GM23338 (cell line): ENCODE data around the gene ARHGEF11. TPM values are rescaled to one million over a fixed set of nuclear protein-coding genes. Genes with fewer than 3 reads are reported as not detected.

Source experiments
- ATAC-seq: fragments of 200-7000 bp; cut with Tn5 transposase; 3 replicates; pipeline ENCODE4 v1.9.1; 2020
- DNase-seq: peaks from one replicate; pipeline ENCODE4 v3.0.0-alpha.2; 2015; ENCODE audit warnings: low spot score
- H2AFZ ChIP-seq: fragments of 200-600 bp; sonication (generic); 2 replicates; pipeline ENCODE4 v1.8.0; 2016; ENCODE audit warnings: antibody characterized with exemption, mild to moderate bottlenecking, moderate library complexity
- H3F3A ChIP-seq: fragments of 200-600 bp; sonication (generic); replicated peaks from 2 replicates; pipeline ENCODE4 v1.8.0; 2017; ENCODE audit warnings: antibody characterized with exemption, mixed run types, low read depth
- H3K27ac ChIP-seq: fragments of 200-600 bp; sonication (generic); 2 replicates; pipeline ENCODE4 v1.6.1; 2016; ENCODE audit warnings: low read depth
- H3K27me3 ChIP-seq: fragments of 200-600 bp; sonication (generic); 2 replicates; pipeline ENCODE4 v1.8.0; 2016; ENCODE audit warnings: mild to moderate bottlenecking, mixed run types, moderate library complexity; ENCODE audit not compliant: insufficient read depth
- H3K36me3 ChIP-seq: fragments of 200-600 bp; sonication (generic); 2 replicates; pipeline ENCODE4 v1.8.0; 2016; ENCODE audit warnings: mild to moderate bottlenecking; ENCODE audit not compliant: insufficient read depth
- H3K4me1 ChIP-seq: fragments of 200-600 bp; sonication (generic); 2 replicates; pipeline ENCODE4 v1.8.0; 2016; ENCODE audit warnings: mild to moderate bottlenecking, moderate library complexity; ENCODE audit not compliant: insufficient read depth
- H3K4me2 ChIP-seq: fragments of 200-600 bp; sonication (generic); 2 replicates; pipeline ENCODE4 v1.7.1; 2017; ENCODE audit warnings: mixed run types
- H3K4me3 ChIP-seq: fragments of 200-600 bp; sonication (generic); 2 replicates; pipeline ENCODE4 v1.6.1; 2016; ENCODE audit warnings: mixed run types
- H3K79me2 ChIP-seq: fragments of 200-600 bp; sonication (generic); replicated peaks from 2 replicates; pipeline ENCODE4 v1.8.0; 2017; ENCODE audit warnings: mild to moderate bottlenecking; ENCODE audit not compliant: insufficient read depth
- H3K9me2 ChIP-seq: fragments of 200-600 bp; sonication (generic); 2 replicates; pipeline ENCODE4 v1.8.0; 2017; ENCODE audit not compliant: insufficient read depth
- H4K20me1 ChIP-seq: fragments of 200-600 bp; sonication (generic); replicated peaks from 2 replicates; pipeline ENCODE4 v1.8.0; 2017; ENCODE audit warnings: mild to moderate bottlenecking; ENCODE audit not compliant: insufficient read depth
- H3K27ac Mint-ChIP-seq: 2 replicates; pipeline ENCODE4 v1.8.0; 2020; ENCODE audit warnings: inconsistent platforms, mild to moderate bottlenecking, moderate library complexity, mixed read lengths
- H3K27me3 Mint-ChIP-seq: 3 replicates; pipeline ENCODE4 v1.8.0; 2022; ENCODE audit warnings: low read depth, mild to moderate bottlenecking, moderate library complexity, mixed read lengths, inconsistent platforms; ENCODE audit not compliant: insufficient read depth, poor library complexity
- H3K36me3 Mint-ChIP-seq: 3 replicates; pipeline ENCODE4 v1.8.0; 2021; ENCODE audit warnings: low read depth, mild to moderate bottlenecking, inconsistent platforms, moderate library complexity, mixed read lengths
- H3K4me1 Mint-ChIP-seq: 3 replicates; pipeline ENCODE4 v1.8.0; 2020; ENCODE audit warnings: mild to moderate bottlenecking, inconsistent platforms, mixed read lengths
- H3K4me3 Mint-ChIP-seq: 3 replicates; pipeline ENCODE4 v1.8.0; 2021; ENCODE audit warnings: moderate library complexity, mild to moderate bottlenecking, inconsistent platforms, mixed read lengths
- H3K9me3 Mint-ChIP-seq: 3 replicates; pipeline ENCODE4 v1.8.0; 2020; ENCODE audit warnings: moderate library complexity, mild to moderate bottlenecking, inconsistent platforms, mixed read lengths
- CREB1 ChIP-seq: fragments of 250-450 bp; sonication (Bioruptor Pico); IDR thresholded peaks from 2 replicates; pipeline ENCODE4 v1.5.0; 2020; ENCODE audit warnings: low read depth, mild to moderate bottlenecking, moderate library complexity
- CTCF ChIP-seq, 2 experiments: fragments of 200-600 bp in 1 of 2; sonication (generic) in 1 of 2; conservative IDR thresholded peaks; 2 replicates each; pipeline versions ENCODE4 v1.5.1 to v1.6.1; 2016 to 2017; ENCODE audit warnings: antibody characterized with exemption in 2 of 2, low read depth in 2 of 2, mild to moderate bottlenecking in 2 of 2, moderate library complexity in 1 of 2
- ETS1 ChIP-seq: IDR thresholded peaks from 2 replicates; pipeline ENCODE4 v1.6.1; 2016; ENCODE audit warnings: antibody characterized with exemption
- POLR2AphosphoS5 ChIP-seq: IDR thresholded peaks from 2 replicates; pipeline ENCODE4 v1.6.1; 2016; ENCODE audit warnings: antibody characterized with exemption, low read depth
- ZNF114 ChIP-seq: fragments of 250-450 bp; sonication (Bioruptor Pico); IDR thresholded peaks from 2 replicates; pipeline ENCODE4 v1.5.0; 2020; ENCODE audit warnings: mild to moderate bottlenecking, moderate library complexity
- polyA plus RNA-seq: library from polyadenylated mRNA; unstranded; fragments of >200 nt; fragmentation: Nextera tagmentation; extraction: Ambion mirVana; gene quantifications from 2 replicates; pipeline ENCODE4 v1.2.1, GENCODE V29; 2016
- total RNA-seq: library from RNA; depleted of rRNA; stranded (reverse); fragments of >200 nt; shearing (Covaris generic); gene quantifications from 2 replicates; pipeline ENCODE4 v1.2.3, GENCODE V29; 2014
- TF ChIP-seq, protein P1 (sequence below): IDR thresholded peaks from one replicate; pipeline ENCODE4 v1.6.1; 2018; ENCODE audit warnings: antibody characterized with exemption; ENCODE audit not compliant: unreplicated experiment
- TF ChIP-seq, protein P2 (sequence below): fragments of 250-450 bp; sonication (Bioruptor Pico); IDR thresholded peaks from 2 replicates; pipeline ENCODE4 v1.5.0; 2020; ENCODE audit warnings: mild to moderate bottlenecking, moderate library complexity

Gene ARHGEF11
- total and polyA plus RNA-seq, 2 experiments from 2014 or later: 12.3 to 33.7 TPM

DNA sequence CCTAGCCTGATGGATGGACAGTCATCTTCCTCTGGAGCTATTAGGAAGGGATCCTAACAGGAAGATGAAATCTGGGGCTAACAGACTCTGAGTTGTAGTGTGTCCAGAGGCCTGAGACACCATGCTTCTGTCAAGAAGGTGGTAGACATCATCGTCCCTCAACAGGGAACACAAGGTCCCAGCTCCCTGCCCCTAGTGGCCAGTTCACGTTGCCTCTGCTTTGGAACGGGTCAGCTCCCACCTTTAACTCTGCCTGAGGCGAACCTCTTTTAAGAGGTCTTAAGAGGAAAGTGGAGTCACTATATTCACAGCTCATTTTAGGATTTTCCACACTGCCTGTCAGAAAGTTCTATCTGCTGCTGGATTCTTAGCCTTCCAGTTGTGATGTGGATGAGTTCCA lies 96.8 kb downstream of the ARHGEF11 start:
- H3K27me3 ChIP-seq: no peaks in the 10 kb centered on the region
- no peaks in the 10 kb centered on the region for H3K9me2 ChIP-seq
- TF ChIP-seq CREB1 (no peak), ETS1 (no peak), ZNF114 (no peak), CTCF (conservative IDR thresholded peaks at IDR 0.05; ENCODE audit: low read depth in 2 of 2) (peak; percentile 57 to 65)
- ATAC-seq: peak; percentile 94
- peaks cover 19% of the 10 kb centered on the region for H3K36me3 ChIP-seq
- H3K4me3 ChIP-seq: no peak overlapping the region
- Mint-ChIP-seq H3K27ac (no peak overlapping the region), H3K4me1 (peaks cover 8% of the 10 kb centered on the region), H3K9me3 (no peaks in the 10 kb centered on the region), H3K36me3 (peaks cover 71% of the 10 kb centered on the region), H3K4me3 (no peak overlapping the region), H3K27me3 (peaks cover 3% of the 10 kb centered on the region)
- no peak overlapping the region for H3K4me2 ChIP-seq
- no peaks in the 10 kb centered on the region for H3F3A ChIP-seq
- H3K27ac ChIP-seq: no peak overlapping the region
- no peaks in the 10 kb centered on the region for H4K20me1 ChIP-seq
- H3K4me1 ChIP-seq: no peaks in the 10 kb centered on the region
- no peaks in the 10 kb centered on the region for H3K79me2 ChIP-seq
- H2AFZ ChIP-seq: no peak overlapping the region
- peak; percentile 69 for DNase-seq

- no peak for ATAC-seq
- Histone ChIP-seq H4K20me1 (no peaks in the 10 kb centered on the region), H3K4me2 (no peak overlapping the region), H3K4me3 (no peak overlapping the region), H3F3A (no peaks in the 10 kb centered on the region), H3K9me2 (no peaks in the 10 kb centered on the region), H2AFZ (no peak overlapping the region), H3K27me3 (no peaks in the 10 kb centered on the region), H3K27ac (no peak overlapping the region), H3K36me3 (peaks cover 19% of the 10 kb centered on the region), H3K79me2 (no peaks in the 10 kb centered on the region), H3K4me1 (no peaks in the 10 kb centered on the region)
- H3K9me3 Mint-ChIP-seq: no peaks in the 10 kb centered on the region
- peaks cover 75% of the 10 kb centered on the region for H3K36me3 Mint-ChIP-seq
- H3K27ac Mint-ChIP-seq: no peak overlapping the region
- H3K4me3 Mint-ChIP-seq: no peak overlapping the region
- H3K4me1 Mint-ChIP-seq: peaks cover 8% of the 10 kb centered on the region
- DNase-seq: no peak
- H3K27me3 Mint-ChIP-seq: peaks cover 3% of the 10 kb centered on the region
- TF ChIP-seq, protein P1, sequence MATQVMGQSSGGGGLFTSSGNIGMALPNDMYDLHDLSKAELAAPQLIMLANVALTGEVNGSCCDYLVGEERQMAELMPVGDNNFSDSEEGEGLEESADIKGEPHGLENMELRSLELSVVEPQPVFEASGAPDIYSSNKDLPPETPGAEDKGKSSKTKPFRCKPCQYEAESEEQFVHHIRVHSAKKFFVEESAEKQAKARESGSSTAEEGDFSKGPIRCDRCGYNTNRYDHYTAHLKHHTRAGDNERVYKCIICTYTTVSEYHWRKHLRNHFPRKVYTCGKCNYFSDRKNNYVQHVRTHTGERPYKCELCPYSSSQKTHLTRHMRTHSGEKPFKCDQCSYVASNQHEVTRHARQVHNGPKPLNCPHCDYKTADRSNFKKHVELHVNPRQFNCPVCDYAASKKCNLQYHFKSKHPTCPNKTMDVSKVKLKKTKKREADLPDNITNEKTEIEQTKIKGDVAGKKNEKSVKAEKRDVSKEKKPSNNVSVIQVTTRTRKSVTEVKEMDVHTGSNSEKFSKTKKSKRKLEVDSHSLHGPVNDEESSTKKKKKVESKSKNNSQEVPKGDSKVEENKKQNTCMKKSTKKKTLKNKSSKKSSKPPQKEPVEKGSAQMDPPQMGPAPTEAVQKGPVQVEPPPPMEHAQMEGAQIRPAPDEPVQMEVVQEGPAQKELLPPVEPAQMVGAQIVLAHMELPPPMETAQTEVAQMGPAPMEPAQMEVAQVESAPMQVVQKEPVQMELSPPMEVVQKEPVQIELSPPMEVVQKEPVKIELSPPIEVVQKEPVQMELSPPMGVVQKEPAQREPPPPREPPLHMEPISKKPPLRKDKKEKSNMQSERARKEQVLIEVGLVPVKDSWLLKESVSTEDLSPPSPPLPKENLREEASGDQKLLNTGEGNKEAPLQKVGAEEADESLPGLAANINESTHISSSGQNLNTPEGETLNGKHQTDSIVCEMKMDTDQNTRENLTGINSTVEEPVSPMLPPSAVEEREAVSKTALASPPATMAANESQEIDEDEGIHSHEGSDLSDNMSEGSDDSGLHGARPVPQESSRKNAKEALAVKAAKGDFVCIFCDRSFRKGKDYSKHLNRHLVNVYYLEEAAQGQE: no peak
- TF ChIP-seq, protein P2, sequence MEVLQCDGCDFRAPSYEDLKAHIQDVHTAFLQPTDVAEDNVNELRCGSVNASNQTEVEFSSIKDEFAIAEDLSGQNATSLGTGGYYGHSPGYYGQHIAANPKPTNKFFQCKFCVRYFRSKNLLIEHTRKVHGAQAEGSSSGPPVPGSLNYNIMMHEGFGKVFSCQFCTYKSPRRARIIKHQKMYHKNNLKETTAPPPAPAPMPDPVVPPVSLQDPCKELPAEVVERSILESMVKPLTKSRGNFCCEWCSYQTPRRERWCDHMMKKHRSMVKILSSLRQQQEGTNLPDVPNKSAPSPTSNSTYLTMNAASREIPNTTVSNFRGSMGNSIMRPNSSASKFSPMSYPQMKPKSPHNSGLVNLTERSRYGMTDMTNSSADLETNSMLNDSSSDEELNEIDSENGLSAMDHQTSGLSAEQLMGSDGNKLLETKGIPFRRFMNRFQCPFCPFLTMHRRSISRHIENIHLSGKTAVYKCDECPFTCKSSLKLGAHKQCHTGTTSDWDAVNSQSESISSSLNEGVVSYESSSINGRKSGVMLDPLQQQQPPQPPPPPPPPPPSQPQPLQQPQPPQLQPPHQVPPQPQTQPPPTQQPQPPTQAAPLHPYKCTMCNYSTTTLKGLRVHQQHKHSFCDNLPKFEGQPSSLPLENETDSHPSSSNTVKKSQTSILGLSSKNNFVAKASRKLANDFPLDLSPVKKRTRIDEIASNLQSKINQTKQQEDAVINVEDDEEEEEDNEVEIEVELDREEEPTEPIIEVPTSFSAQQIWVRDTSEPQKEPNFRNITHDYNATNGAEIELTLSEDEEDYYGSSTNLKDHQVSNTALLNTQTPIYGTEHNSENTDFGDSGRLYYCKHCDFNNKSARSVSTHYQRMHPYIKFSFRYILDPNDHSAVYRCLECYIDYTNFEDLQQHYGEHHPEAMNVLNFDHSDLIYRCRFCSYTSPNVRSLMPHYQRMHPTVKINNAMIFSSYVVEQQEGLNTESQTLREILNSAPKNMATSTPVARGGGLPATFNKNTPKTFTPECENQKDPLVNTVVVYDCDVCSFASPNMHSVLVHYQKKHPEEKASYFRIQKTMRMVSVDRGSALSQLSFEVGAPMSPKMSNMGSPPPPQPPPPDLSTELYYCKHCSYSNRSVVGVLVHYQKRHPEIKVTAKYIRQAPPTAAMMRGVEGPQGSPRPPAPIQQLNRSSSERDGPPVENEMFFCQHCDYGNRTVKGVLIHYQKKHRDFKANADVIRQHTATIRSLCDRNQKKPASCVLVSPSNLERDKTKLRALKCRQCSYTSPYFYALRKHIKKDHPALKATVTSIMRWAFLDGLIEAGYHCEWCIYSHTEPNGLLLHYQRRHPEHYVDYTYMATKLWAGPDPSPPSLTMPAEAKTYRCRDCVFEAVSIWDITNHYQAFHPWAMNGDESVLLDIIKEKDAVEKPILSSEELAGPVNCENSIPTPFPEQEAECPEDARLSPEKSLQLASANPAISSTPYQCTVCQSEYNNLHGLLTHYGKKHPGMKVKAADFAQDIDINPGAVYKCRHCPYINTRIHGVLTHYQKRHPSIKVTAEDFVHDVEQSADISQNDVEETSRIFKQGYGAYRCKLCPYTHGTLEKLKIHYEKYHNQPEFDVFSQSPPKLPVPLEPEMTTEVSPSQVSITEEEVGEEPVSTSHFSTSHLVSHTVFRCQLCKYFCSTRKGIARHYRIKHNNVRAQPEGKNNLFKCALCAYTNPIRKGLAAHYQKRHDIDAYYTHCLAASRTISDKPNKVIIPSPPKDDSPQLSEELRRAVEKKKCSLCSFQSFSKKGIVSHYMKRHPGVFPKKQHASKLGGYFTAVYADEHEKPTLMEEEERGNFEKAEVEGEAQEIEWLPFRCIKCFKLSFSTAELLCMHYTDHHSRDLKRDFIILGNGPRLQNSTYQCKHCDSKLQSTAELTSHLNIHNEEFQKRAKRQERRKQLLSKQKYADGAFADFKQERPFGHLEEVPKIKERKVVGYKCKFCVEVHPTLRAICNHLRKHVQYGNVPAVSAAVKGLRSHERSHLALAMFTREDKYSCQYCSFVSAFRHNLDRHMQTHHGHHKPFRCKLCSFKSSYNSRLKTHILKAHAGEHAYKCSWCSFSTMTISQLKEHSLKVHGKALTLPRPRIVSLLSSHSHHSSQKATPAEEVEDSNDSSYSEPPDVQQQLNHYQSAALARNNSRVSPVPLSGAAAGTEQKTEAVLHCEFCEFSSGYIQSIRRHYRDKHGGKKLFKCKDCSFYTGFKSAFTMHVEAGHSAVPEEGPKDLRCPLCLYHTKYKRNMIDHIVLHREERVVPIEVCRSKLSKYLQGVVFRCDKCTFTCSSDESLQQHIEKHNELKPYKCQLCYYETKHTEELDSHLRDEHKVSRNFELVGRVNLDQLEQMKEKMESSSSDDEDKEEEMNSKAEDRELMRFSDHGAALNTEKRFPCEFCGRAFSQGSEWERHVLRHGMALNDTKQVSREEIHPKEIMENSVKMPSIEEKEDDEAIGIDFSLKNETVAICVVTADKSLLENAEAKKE (CRISPR knock-in tag): no peak
- TF ChIP-seq CREB1 (no peak), POLR2AphosphoS5 (no peak), ZNF114 (no peak)
Observed at GRCh38 chr1:156947818-156948525, 97.6 kb downstream of the ARHGEF11 start.
